ENCODE results near the gene CRYBB3. TPM values are rescaled to one million over a fixed set of nuclear protein-coding genes. Genes with fewer than 3 reads are reported as not detected.

The CRYBB3 gene
- total RNA-seq, 1 donor from 2014 or later: not detected

- peaks cover 7% of the 10 kb centered on the region for H3K36me3 Mint-ChIP-seq (ENCODE audit: low read depth)
- H3K4me3 Mint-ChIP-seq: no peak overlapping the region
- DNase-seq (ENCODE audit: low read depth, low spot score): peak; percentile 7
- H3K4me1 Mint-ChIP-seq: peaks cover 8% of the 10 kb centered on the region
- H3K9me3 Mint-ChIP-seq: no peaks in the 10 kb centered on the region
- no peaks in the 10 kb centered on the region for H3K27me3 Mint-ChIP-seq (ENCODE audit: low read depth)
- no peak for TF ChIP-seq CTCF (conservative IDR thresholded peaks at IDR 0.05)
- H3K27ac Mint-ChIP-seq (ENCODE audit: unreplicated experiment): no peak overlapping the region
Observed at GRCh38 chr22:25193548-25193947, 6.1 kb upstream of the CRYBB3 start.

GRCh38 chr22:25196326-25196725, 3.3 kb upstream of the CRYBB3 start:
- TF ChIP-seq CTCF (conservative IDR thresholded peaks at IDR 0.05): no peak
- H3K36me3 Mint-ChIP-seq (ENCODE audit: low read depth): peaks cover 2% of the 10 kb centered on the region
- no peaks in the 10 kb centered on the region for H3K9me3 Mint-ChIP-seq
- no peak for DNase-seq (ENCODE audit: low read depth, low spot score)
- no peaks in the 10 kb centered on the region for H3K27me3 Mint-ChIP-seq (ENCODE audit: low read depth)
- peaks cover 14% of the 10 kb centered on the region for H3K4me1 Mint-ChIP-seq
- H3K27ac Mint-ChIP-seq (ENCODE audit: unreplicated experiment): no peak overlapping the region
- no peak overlapping the region for H3K4me3 Mint-ChIP-seq

GRCh38 chr22:25197340-25197739, 2.3 kb upstream of the CRYBB3 start:
- Mint-ChIP-seq H3K4me3 (no peak overlapping the region), H3K27me3 (ENCODE audit: low read depth) (no peaks in the 10 kb centered on the region), H3K27ac (ENCODE audit: unreplicated experiment) (peak overlapping the region; percentile 60), H3K36me3 (ENCODE audit: low read depth) (no peaks in the 10 kb centered on the region), H3K9me3 (no peaks in the 10 kb centered on the region), H3K4me1 (peaks cover 17% of the 10 kb centered on the region)
- DNase-seq (ENCODE audit: low read depth, low spot score): no peak
- no peak for TF ChIP-seq CTCF (conservative IDR thresholded peaks at IDR 0.05)

- DNase-seq (ENCODE audit: low read depth, low spot score): no peak
- Mint-ChIP-seq H3K9me3 (no peaks in the 10 kb centered on the region), H3K27ac (ENCODE audit: unreplicated experiment) (no peak overlapping the region), H3K4me1 (peaks cover 18% of the 10 kb centered on the region), H3K4me3 (no peak overlapping the region), H3K36me3 (ENCODE audit: low read depth) (no peaks in the 10 kb centered on the region), H3K27me3 (ENCODE audit: low read depth) (no peaks in the 10 kb centered on the region)
- TF ChIP-seq CTCF (conservative IDR thresholded peaks at IDR 0.05): no peak
Observed at GRCh38 chr22:25200967-25201366, 1.3 kb downstream of the CRYBB3 start.

- no peak for TF ChIP-seq CTCF (conservative IDR thresholded peaks at IDR 0.05)
- Mint-ChIP-seq H3K9me3 (no peaks in the 10 kb centered on the region), H3K27me3 (ENCODE audit: low read depth) (no peaks in the 10 kb centered on the region), H3K27ac (ENCODE audit: unreplicated experiment) (no peak overlapping the region), H3K36me3 (ENCODE audit: low read depth) (no peaks in the 10 kb centered on the region), H3K4me1 (peaks cover 18% of the 10 kb centered on the region), H3K4me3 (no peak overlapping the region)
- DNase-seq (ENCODE audit: low read depth, low spot score): no peak
Observed at GRCh38 chr22:25201557-25202273, 2.1 kb downstream of the CRYBB3 start.
